ENCODE results near the gene SRPX2. TPM values are rescaled to one million over a fixed set of nuclear protein-coding genes. Genes with fewer than 3 reads are reported as not detected.

SRPX2 gene
- total and polyA plus RNA-seq, 2 of the 13 experiments (the other 11 are each of a cell fraction or from before 2014, with no cell fraction given) = 1.5 to 6.7 TPM

- ChIA-PET CTCF (ENCODE audit: low intra/inter-chr PET ratio, low total read pairs) (no interaction called here), POLR2A (no interaction called here)
- WGBS (ENCODE audit: low lambda C conversion rate) = 0% methylated on average over 3 of the region's 3 CpGs
- no peaks in the 10 kb centered on the region for H4K20me1 ChIP-seq (ENCODE audit: insufficient read depth, low read length)
- H3K36me3 ChIP-seq (replicated peaks in 1 of 2; ENCODE audit: control insufficient read depth in 1 of 2, insufficient read depth in 2 of 2, low read length in 2 of 2) = no peaks in the 10 kb centered on the region
- H3K4me1 ChIP-seq (ENCODE audit: insufficient read depth, low read length) = no peaks in the 10 kb centered on the region
- FAIRE-seq = no peak
- H3K4me2 ChIP-seq (ENCODE audit: low read depth, low read length) = no peak overlapping the region
- H3K79me2 ChIP-seq (ENCODE audit: insufficient read depth, low read length) = no peaks in the 10 kb centered on the region
- TF ChIP-seq NONO (IDR thresholded peaks at IDR 0.05) (no peak), NONO (CRISPR knock-in tag; conservative IDR thresholded peaks at IDR 0.05) (no peak), ZSCAN29 (CRISPR knock-in tag; conservative IDR thresholded peaks at IDR 0.05) (no peak), HNRNPL (IDR thresholded peaks at IDR 0.05; ENCODE audit: low read depth, low read length) (no peak), ZNF510 (CRISPR knock-in tag; IDR thresholded peaks at IDR 0.05; ENCODE audit: low read depth) (no peak)
- TF ChIP-seq, protein P1, sequence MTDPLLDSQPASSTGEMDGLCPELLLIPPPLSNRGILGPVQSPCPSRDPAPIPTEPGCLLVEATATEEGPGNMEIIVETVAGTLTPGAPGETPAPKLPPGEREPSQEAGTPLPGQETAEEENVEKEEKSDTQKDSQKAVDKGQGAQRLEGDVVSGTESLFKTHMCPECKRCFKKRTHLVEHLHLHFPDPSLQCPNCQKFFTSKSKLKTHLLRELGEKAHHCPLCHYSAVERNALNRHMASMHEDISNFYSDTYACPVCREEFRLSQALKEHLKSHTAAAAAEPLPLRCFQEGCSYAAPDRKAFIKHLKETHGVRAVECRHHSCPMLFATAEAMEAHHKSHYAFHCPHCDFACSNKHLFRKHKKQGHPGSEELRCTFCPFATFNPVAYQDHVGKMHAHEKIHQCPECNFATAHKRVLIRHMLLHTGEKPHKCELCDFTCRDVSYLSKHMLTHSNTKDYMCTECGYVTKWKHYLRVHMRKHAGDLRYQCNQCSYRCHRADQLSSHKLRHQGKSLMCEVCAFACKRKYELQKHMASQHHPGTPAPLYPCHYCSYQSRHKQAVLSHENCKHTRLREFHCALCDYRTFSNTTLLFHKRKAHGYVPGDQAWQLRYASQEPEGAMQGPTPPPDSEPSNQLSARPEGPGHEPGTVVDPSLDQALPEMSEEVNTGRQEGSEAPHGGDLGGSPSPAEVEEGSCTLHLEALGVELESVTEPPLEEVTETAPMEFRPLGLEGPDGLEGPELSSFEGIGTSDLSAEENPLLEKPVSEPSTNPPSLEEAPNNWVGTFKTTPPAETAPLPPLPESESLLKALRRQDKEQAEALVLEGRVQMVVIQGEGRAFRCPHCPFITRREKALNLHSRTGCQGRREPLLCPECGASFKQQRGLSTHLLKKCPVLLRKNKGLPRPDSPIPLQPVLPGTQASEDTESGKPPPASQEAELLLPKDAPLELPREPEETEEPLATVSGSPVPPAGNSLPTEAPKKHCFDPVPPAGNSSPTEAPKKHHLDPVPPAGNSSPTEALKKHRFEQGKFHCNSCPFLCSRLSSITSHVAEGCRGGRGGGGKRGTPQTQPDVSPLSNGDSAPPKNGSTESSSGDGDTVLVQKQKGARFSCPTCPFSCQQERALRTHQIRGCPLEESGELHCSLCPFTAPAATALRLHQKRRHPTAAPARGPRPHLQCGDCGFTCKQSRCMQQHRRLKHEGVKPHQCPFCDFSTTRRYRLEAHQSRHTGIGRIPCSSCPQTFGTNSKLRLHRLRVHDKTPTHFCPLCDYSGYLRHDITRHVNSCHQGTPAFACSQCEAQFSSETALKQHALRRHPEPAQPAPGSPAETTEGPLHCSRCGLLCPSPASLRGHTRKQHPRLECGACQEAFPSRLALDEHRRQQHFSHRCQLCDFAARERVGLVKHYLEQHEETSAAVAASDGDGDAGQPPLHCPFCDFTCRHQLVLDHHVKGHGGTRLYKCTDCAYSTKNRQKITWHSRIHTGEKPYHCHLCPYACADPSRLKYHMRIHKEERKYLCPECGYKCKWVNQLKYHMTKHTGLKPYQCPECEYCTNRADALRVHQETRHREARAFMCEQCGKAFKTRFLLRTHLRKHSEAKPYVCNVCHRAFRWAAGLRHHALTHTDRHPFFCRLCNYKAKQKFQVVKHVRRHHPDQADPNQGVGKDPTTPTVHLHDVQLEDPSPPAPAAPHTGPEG (CRISPR knock-in tag; IDR thresholded peaks at IDR 0.05) = no peak
- H3K27me3 ChIP-seq (ENCODE audit: control insufficient read depth in 1 of 2, insufficient read depth in 2 of 2, low read length in 2 of 2) = no peaks in the 10 kb centered on the region
- in situ Hi-C loops (cut with HindIII; ENCODE audit: extremely low pct_ligation_motif_present, low pct_unique_long_range_greater_than_20kb) = no loop called here
- DNase-seq (ENCODE audit: low spot score) = no peak
- intact Hi-C loops (cut with micrococcal nuclease; ENCODE audit: unreplicated experiment) = no loop called here
- H3K27ac ChIP-seq (ENCODE audit: extremely low read length, insufficient read depth, low read length) = no peak overlapping the region
- no peak overlapping the region for H3K9ac ChIP-seq (ENCODE audit: insufficient read depth, low read depth, low read length)
- no peaks in the 10 kb centered on the region for H3K9me3 ChIP-seq (ENCODE audit: low read length)
- no peak overlapping the region for H2AFZ ChIP-seq (ENCODE audit: low read length)
- no peak for ATAC-seq
- no TSS peak for BruUV-seq (replicated peaks)
- no peak overlapping the region for H3K4me3 ChIP-seq (replicated peaks in 1 of 3; ENCODE audit: insufficient read depth in 1 of 3, low read depth in 2 of 3, low read length in 3 of 3)
Measured at GRCh38 chrX:100704581-100705203, 60.7 kb downstream of the SRPX2 start.
